ENCODE data around the gene CYYR1.

- TF ChIP-seq POLR2AphosphoS5 (IDR thresholded peaks at IDR 0.05) (no peak), SMC3 (conservative IDR thresholded peaks at IDR 0.05; ENCODE audit: poor library complexity) (no peak), EZH2 (IDR thresholded peaks at IDR 0.05; ENCODE audit: borderline replicate concordance, insufficient read depth, low read length, poor library complexity, severe bottlenecking) (no peak), EP300 (conservative IDR thresholded peaks at IDR 0.05; ENCODE audit: poor library complexity, severe bottlenecking) (no peak)
- TF ChIP-seq, protein P1, sequence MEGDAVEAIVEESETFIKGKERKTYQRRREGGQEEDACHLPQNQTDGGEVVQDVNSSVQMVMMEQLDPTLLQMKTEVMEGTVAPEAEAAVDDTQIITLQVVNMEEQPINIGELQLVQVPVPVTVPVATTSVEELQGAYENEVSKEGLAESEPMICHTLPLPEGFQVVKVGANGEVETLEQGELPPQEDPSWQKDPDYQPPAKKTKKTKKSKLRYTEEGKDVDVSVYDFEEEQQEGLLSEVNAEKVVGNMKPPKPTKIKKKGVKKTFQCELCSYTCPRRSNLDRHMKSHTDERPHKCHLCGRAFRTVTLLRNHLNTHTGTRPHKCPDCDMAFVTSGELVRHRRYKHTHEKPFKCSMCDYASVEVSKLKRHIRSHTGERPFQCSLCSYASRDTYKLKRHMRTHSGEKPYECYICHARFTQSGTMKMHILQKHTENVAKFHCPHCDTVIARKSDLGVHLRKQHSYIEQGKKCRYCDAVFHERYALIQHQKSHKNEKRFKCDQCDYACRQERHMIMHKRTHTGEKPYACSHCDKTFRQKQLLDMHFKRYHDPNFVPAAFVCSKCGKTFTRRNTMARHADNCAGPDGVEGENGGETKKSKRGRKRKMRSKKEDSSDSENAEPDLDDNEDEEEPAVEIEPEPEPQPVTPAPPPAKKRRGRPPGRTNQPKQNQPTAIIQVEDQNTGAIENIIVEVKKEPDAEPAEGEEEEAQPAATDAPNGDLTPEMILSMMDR (IDR thresholded peaks at IDR 0.05; ENCODE audit: poor library complexity, severe bottlenecking): no peak
These were observed 20.7 kb upstream of the CYYR1 start for GRCh38 chr21:26593800-26594199.

Measured in neural cell (in vitro differentiated cells).